GM23338 (cell line): ENCODE data around the gene ITPRID1.

Source experiments
- CREB1 ChIP-seq: fragments of 250-450 bp; sonication (Bioruptor Pico); IDR thresholded peaks from 2 replicates; pipeline ENCODE4 v1.5.0; 2020; ENCODE audit warnings: low read depth, mild to moderate bottlenecking, moderate library complexity
- ETS1 ChIP-seq: IDR thresholded peaks from 2 replicates; pipeline ENCODE4 v1.6.1; 2016; ENCODE audit warnings: antibody characterized with exemption
- EZH2 ChIP-seq: fragments of 200-600 bp; sonication (generic); IDR thresholded peaks from one replicate; pipeline ENCODE4 v1.8.0; 2017; ENCODE audit warnings: antibody characterized with exemption, mild to moderate bottlenecking, low read depth; ENCODE audit not compliant: unreplicated experiment
- EZH2phosphoT487 ChIP-seq: fragments of 200-600 bp; sonication (generic); IDR thresholded peaks from one replicate; pipeline ENCODE4 v1.8.1; 2018; ENCODE audit warnings: antibody characterized with exemption; ENCODE audit not compliant: unreplicated experiment
- JUNB ChIP-seq: IDR thresholded peaks from one replicate; pipeline ENCODE4 v1.6.1; 2016; ENCODE audit warnings: antibody characterized with exemption; ENCODE audit not compliant: unreplicated experiment
- NANOG ChIP-seq: IDR thresholded peaks from 2 replicates; pipeline ENCODE4 v1.6.1; 2016; ENCODE audit warnings: antibody characterized with exemption, borderline replicate concordance
- POLR2AphosphoS5 ChIP-seq: IDR thresholded peaks from 2 replicates; pipeline ENCODE4 v1.6.1; 2016; ENCODE audit warnings: antibody characterized with exemption, low read depth
- REST ChIP-seq: IDR thresholded peaks from one replicate; pipeline ENCODE4 v1.6.1; 2018; ENCODE audit warnings: antibody characterized with exemption; ENCODE audit not compliant: unreplicated experiment
- STAT1 ChIP-seq: IDR thresholded peaks from one replicate; pipeline ENCODE4 v1.6.1; 2016; ENCODE audit warnings: antibody characterized with exemption; ENCODE audit not compliant: unreplicated experiment
- ZNF114 ChIP-seq: fragments of 250-450 bp; sonication (Bioruptor Pico); IDR thresholded peaks from 2 replicates; pipeline ENCODE4 v1.5.0; 2020; ENCODE audit warnings: mild to moderate bottlenecking, moderate library complexity
- ZNF331 ChIP-seq: fragments of 250-450 bp; sonication (Bioruptor Pico); IDR thresholded peaks from 2 replicates; pipeline ENCODE4 v1.5.0; 2020; ENCODE audit warnings: low read depth, mild to moderate bottlenecking, moderate library complexity
- TF ChIP-seq, protein P1 (sequence below), 2 experiments: fragments of 200-600 bp in 1 of 2; sonication (generic) in 1 of 2; conservative IDR thresholded peaks; 2 replicates each; pipeline versions ENCODE4 v1.5.1 to v1.6.1; 2016 to 2017; ENCODE audit warnings: antibody characterized with exemption in 2 of 2, low read depth in 2 of 2, mild to moderate bottlenecking in 2 of 2, moderate library complexity in 1 of 2

DNA sequence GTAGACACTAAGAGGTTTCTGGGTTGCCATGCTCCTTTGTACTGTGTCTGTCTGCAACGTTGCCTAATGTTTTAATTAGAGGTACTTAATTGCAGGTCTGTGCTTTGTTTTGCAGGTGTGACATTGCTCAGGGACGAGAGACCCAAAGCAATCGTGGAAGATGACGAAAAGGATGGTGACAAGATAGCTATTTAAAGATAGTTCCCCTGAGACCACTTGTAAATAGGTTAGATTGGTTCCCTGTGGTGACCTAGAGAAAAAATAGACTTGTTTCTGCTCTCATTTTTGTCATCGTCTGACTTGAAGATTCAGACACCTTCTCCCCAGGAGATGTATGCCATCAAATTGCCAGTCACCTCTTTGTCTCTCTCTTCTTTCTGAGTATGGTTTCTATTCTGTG is 193.2 kb downstream of the ITPRID1 start:
- TF ChIP-seq, protein P1, sequence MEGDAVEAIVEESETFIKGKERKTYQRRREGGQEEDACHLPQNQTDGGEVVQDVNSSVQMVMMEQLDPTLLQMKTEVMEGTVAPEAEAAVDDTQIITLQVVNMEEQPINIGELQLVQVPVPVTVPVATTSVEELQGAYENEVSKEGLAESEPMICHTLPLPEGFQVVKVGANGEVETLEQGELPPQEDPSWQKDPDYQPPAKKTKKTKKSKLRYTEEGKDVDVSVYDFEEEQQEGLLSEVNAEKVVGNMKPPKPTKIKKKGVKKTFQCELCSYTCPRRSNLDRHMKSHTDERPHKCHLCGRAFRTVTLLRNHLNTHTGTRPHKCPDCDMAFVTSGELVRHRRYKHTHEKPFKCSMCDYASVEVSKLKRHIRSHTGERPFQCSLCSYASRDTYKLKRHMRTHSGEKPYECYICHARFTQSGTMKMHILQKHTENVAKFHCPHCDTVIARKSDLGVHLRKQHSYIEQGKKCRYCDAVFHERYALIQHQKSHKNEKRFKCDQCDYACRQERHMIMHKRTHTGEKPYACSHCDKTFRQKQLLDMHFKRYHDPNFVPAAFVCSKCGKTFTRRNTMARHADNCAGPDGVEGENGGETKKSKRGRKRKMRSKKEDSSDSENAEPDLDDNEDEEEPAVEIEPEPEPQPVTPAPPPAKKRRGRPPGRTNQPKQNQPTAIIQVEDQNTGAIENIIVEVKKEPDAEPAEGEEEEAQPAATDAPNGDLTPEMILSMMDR (conservative IDR thresholded peaks at IDR 0.05; ENCODE audit: low read depth in 2 of 2): no peak
- no peak for TF ChIP-seq POLR2AphosphoS5
- TF ChIP-seq EZH2: no peak
- TF ChIP-seq CREB1: no peak
- TF ChIP-seq REST: no peak
- no peak for TF ChIP-seq EZH2phosphoT487
- no peak for TF ChIP-seq JUNB
- TF ChIP-seq ZNF331 (CRISPR knock-in tag): no peak
- no peak for TF ChIP-seq STAT1
- no peak for TF ChIP-seq ETS1
- no peak for TF ChIP-seq NANOG
- no peak for TF ChIP-seq ZNF114 (CRISPR knock-in tag)
